CD4-positive, alpha-beta memory T cell (primary cell): Measurements from ENCODE around the gene GTPBP3. TPM values are rescaled to one million over a fixed set of nuclear protein-coding genes. Genes with fewer than 3 reads are reported as not detected.

Experiments
- CTCF ChIA-PET: fragments of 350-600 bp; sonication (Branson Sonifier 250); formaldehyde crosslinking; loops from one replicate; lab custom pipeline; 2021; ENCODE audit warnings: inconsistent platforms; ENCODE audit not compliant: partially characterized antibody; lab: Charles Lee
- POLR2A ChIA-PET: fragments of 350-600 bp; sonication (Branson Sonifier 250); formaldehyde crosslinking; loops from one replicate; lab custom pipeline; 2021; ENCODE audit not compliant: partially characterized antibody; lab: Charles Lee
- DNase-seq, 5 donors: peaks; one replicate each; pipeline versions ENCODE4 v3.0.0 to v3.0.0-alpha.2; 2020 to 2022; ENCODE audit warnings: mixed read lengths in 1 of 5
- H3K27ac ChIP-seq: one replicate; pipeline ENCODE4 v1.7.0; 2013; ENCODE audit warnings: low read depth, low read length
- H3K27me3 ChIP-seq: 2 replicates; pipeline ENCODE4 v1.7.0; 2013; ENCODE audit warnings: mild to moderate bottlenecking, low read length, moderate library complexity; ENCODE audit not compliant: insufficient read depth
- H3K36me3 ChIP-seq: 2 replicates; pipeline ENCODE4 v1.7.0; 2013; ENCODE audit warnings: mild to moderate bottlenecking, low read length, moderate library complexity; ENCODE audit not compliant: insufficient read depth
- H3K4me1 ChIP-seq: 2 replicates; pipeline ENCODE4 v1.7.0; 2013; ENCODE audit warnings: mild to moderate bottlenecking, low read length, moderate library complexity; ENCODE audit not compliant: insufficient read depth
- H3K4me3 ChIP-seq, 2 donors: one replicate each; pipeline ENCODE4 v1.7.0; 2013; ENCODE audit warnings: low read length in 2 of 2, mild to moderate bottlenecking in 1 of 2
- H3K9me3 ChIP-seq, 2 donors: one replicate each; pipeline ENCODE4 v1.7.0; 2013; ENCODE audit warnings: low read length in 2 of 2, control low read depth in 1 of 2; ENCODE audit not compliant: control insufficient read depth in 1 of 2
- H3K27ac Mint-ChIP-seq, 7 donors: one replicate each; pipeline ENCODE4 v1.8.0; 2020 to 2021; ENCODE audit warnings: mixed read lengths in 7 of 7, mild to moderate bottlenecking in 6 of 7, inconsistent platforms in 3 of 7, moderate library complexity in 3 of 7
- H3K27me3 Mint-ChIP-seq, 2 donors: one replicate each; pipeline ENCODE4 v1.8.0; 2020 to 2021; ENCODE audit warnings: mixed read lengths in 2 of 2
- H3K36me3 Mint-ChIP-seq, 2 donors: one replicate each; pipeline ENCODE4 v1.8.0; 2020 to 2021; ENCODE audit warnings: mixed read lengths in 2 of 2, inconsistent platforms in 1 of 2, mild to moderate bottlenecking in 1 of 2
- H3K4me1 Mint-ChIP-seq, 4 donors: one replicate each; pipeline ENCODE4 v1.8.0; 2020 to 2021; ENCODE audit warnings: mixed read lengths in 4 of 4, mild to moderate bottlenecking in 1 of 4
- H3K4me3 Mint-ChIP-seq, 8 donors: one replicate each; pipeline ENCODE4 v1.8.0; 2020 to 2021; ENCODE audit warnings: mixed read lengths in 8 of 8, mild to moderate bottlenecking in 7 of 8, moderate library complexity in 6 of 8, inconsistent platforms in 3 of 8
- H3K9me3 Mint-ChIP-seq, 8 donors: one replicate each; pipeline ENCODE4 v1.8.0; 2020 to 2021; ENCODE audit warnings: mixed read lengths in 8 of 8, mild to moderate bottlenecking in 5 of 8, inconsistent platforms in 3 of 8, moderate library complexity in 1 of 8
- intact Hi-C: fragments of 100-400 bp; cut with micrococcal nuclease; formaldehyde crosslinking; loops from one replicate; pipeline ENCODE4 v1.15.1; 2023
- polyA plus RNA-seq, 2 donors: library from polyadenylated mRNA; unstranded; fragments of 300-500 nt; fragmentation: Illumina TruSeq; gene quantifications; one replicate each; pipeline ENCODE4 v1.2.3, GENCODE V29; 2021
- total RNA-seq, 2 experiments: library from RNA; stranded (reverse); gene quantifications; one replicate each; pipeline ENCODE4 v1.2.3, GENCODE V29; 2021

The GTPBP3 gene
- total and polyA plus RNA-seq, 4 experiments from 2014 or later = 6.4 to 58.4 (median 33.2) TPM

DNA sequence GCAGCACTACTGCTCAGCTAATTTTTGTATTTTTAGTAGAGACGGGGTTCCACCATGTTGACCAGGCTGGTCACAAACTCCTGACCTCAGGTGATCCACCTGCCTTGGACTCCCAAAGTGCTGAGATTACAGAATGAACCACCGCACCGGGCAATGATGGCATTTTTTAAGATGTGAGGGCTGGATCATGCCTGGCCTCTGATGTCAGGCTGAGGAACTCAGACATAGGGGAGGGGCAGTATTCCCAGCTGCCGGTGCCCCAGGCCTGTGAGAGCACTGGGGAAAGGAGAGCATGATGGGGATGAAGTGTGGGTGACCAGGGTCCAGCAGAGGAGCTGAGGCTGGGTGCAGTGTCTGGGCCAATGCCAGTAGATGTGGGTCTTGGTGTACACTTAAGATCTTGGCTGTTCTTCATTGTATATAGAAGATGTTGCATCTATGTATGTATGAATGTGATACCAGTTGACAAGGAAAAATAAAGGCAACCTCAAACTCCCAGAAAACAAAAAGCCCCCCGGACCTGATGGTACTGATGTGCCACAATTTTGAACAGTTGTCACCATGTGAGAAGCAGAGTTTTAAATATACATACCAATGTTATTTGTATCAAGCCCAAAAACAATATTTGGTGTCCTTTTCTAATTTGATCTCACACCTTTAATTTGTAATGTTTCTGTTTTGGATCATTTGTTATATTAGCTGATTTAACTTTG lies 43.2 kb downstream of the GTPBP3 start:
- POLR2A ChIA-PET = no interaction called here
- H3K9me3 Mint-ChIP-seq = peaks cover 0 to 3% (median 0%) of the 10 kb centered on the region in 8 donors

DNA sequence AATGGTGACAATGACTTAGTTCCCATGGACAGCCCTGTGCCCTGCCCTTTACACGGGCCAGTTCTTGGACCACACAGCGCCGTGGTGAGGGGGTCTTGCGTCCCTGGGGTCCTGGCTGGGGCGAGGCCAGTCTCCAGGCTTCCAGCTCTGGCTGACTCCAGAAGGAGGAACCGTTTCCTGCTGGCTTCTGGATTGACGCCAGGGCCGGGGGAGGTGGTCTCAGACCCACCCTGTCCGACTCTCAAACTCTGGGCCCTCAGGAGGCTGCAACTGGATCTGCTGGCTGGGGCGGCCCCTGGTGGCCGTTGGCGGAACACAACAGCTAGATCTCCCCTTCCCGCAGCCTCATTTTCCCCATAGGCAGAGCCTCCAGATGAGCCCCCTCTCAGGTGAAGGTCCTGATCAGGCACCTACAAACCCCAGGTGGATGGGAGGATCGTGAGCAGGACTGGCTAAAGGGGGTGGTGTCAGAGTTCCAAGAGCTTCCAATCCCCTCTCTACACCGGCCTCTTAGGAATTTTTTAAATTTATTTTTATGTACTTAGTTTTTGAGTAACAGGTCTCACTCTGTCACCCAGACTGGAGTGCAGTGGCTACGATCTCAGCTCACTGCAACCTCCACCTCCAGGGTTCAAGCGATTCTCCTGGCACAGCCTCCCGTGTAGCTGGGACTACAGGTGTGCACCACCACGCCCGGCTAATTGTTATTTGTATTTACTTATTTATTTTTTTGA lies 48.7 kb downstream of the GTPBP3 start:
- Histone ChIP-seq H3K9me3 (no peaks in the 10 kb centered on the region), H3K36me3 (no peaks in the 10 kb centered on the region), H3K4me1 (peaks cover 12% of the 10 kb centered on the region), H3K27ac (no peak overlapping the region), H3K27me3 (no peaks in the 10 kb centered on the region), H3K4me3 (no peak overlapping the region)
- peak; percentile 51 to 56 (median 53) for DNase-seq
- CTCF ChIA-PET = interaction anchor here (0.7 to 8.0 kb wide), 24 partner anchors 9 to 318 kb away, joined by 3 to 65 read pairs (median 5); partner anchors contain the start of genes BABAM1, BST2, MRPL34 and USHBP1
- Mint-ChIP-seq H3K4me1 (peaks cover 6 to 18% (median 7%) of the 10 kb centered on the region in 4 donors), H3K27ac (peak overlapping the region in 2 of 7 donors; percentile 23 to 42), H3K27me3 (no peaks in the 10 kb centered on the region), H3K36me3 (no peaks in the 10 kb centered on the region), H3K9me3 (peaks cover 0 to 1% (median 0%) of the 10 kb centered on the region in 8 donors), H3K4me3 (no peak overlapping the region)
- POLR2A ChIA-PET = interaction anchor here (0.6 to 1.5 kb wide), 3 partner anchors 51 to 94 kb away, joined by 3 to 7 read pairs (median 3); partner anchors contain the start of genes ANO8 and MRPL34
- intact Hi-C loops = loop anchor here (1.0 kb wide), 2 partner anchors 40 to 94 kb away; no protein-coding TSS in a partner anchor

More for the DNA sequence above, 43.2 kb downstream of the GTPBP3 start:
- no peaks in the 10 kb centered on the region for H3K36me3 Mint-ChIP-seq
- CTCF ChIA-PET = interaction anchor here (1.2 to 1.7 kb wide), 5 partner anchors 9 to 120 kb away, joined by 3 to 5 read pairs (median 3); no protein-coding TSS in a partner anchor
- H3K4me1 ChIP-seq = peaks cover 6% of the 10 kb centered on the region
- H3K27ac Mint-ChIP-seq = peak overlapping the region in 1 of 7 donors; percentile 57
- H3K9me3 ChIP-seq = no peaks in the 10 kb centered on the region
- no peaks in the 10 kb centered on the region for H3K36me3 ChIP-seq
- no peak for DNase-seq
- H3K4me3 ChIP-seq = no peak overlapping the region
- H3K27me3 Mint-ChIP-seq = peaks cover 2 to 4% of the 10 kb centered on the region in 2 donors
- peak overlapping the region in 3 of 8 donors; percentile 10 to 46 (median 14) for H3K4me3 Mint-ChIP-seq
- no peaks in the 10 kb centered on the region for H3K27me3 ChIP-seq
- intact Hi-C loops = no loop called here
- H3K4me1 Mint-ChIP-seq = peaks cover 3 to 12% (median 5%) of the 10 kb centered on the region in 4 donors
- H3K27ac ChIP-seq = no peak overlapping the region

DNA sequence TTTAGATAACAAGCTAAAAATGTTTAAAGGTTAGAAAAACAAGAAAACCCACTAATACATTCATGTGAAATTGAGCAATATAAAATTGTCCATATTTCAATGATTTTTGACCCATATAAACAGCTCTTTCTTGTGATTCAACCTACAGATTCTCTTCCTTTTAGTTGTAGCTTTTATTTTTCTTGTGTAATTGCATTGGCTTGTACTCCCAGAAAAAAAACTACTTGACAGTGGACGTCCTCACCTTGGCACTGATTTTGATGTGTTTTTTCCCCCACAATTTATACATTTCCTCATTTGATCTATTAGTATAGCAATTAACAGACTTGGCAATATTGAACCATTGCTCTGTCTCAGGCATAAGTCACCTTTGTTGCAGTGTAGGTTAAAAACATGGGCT lies 51.9 kb downstream of the GTPBP3 start:
- Mint-ChIP-seq H3K4me1 (peaks cover 8 to 15% (median 12%) of the 10 kb centered on the region in 4 donors), H3K9me3 (peaks cover 0 to 2% (median 0%) of the 10 kb centered on the region in 8 donors), H3K36me3 (no peaks in the 10 kb centered on the region), H3K27me3 (no peaks in the 10 kb centered on the region), H3K4me3 (peak overlapping the region in 3 of 8 donors; percentile 2 to 65 (median 44)), H3K27ac (peak overlapping the region in 1 of 7 donors; percentile 4)
- Histone ChIP-seq H3K4me3 (no peak overlapping the region), H3K27me3 (no peaks in the 10 kb centered on the region), H3K4me1 (peaks cover 19% of the 10 kb centered on the region), H3K9me3 (no peaks in the 10 kb centered on the region), H3K36me3 (no peaks in the 10 kb centered on the region), H3K27ac (no peak overlapping the region)
- intact Hi-C loops = no loop called here
- POLR2A ChIA-PET = interaction anchor here (0.6 to 2.0 kb wide), 6 partner anchors 17 to 125 kb away, joined by 3 to 6 read pairs (median 4); partner anchors contain the start of genes ANO8, MVB12A and USHBP1
- DNase-seq = no peak
- CTCF ChIA-PET = interaction anchor here (1.0 to 8.0 kb wide), 25 partner anchors 8 to 218 kb away, joined by 3 to 65 read pairs (median 6); partner anchors contain the start of genes BABAM1, DDA1, MRPL34 and MVB12A

DNA sequence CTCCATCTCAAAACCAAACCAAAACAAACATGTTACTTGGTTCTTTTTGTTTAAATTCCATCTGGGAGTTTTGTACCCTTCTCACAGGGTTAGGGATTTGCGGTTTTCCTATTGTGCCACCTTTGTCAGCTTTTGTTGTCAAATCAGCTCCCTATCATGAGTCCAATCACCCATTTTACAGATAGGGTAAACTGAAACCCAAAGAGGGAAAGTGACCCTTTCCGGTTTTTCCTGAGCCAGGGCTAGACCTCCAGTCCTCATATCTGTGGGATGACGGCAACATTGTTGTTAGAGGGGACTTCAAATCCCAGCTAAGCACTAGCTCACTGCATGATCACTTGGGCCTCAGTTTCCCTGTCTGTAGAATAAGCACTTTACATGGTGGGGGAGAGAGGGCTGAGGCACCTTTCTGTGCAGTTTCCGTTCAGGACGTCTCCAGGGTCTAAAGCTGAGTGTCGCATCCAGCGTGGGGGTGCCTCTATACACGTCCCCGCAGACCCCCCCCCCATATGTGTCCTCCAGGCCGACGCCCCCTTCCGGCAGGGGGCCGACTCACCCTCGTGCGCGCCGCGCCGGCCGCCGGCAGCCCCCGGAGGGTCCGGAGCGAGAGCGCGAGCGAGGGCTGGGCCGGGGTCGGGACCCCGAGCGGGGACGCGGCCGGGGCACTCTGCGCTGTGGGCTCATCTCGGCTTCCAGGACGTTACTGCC lies 52.8 kb downstream of the GTPBP3 start:
- Histone ChIP-seq H3K27ac (peak overlapping the region; percentile 34), H3K4me1 (peaks cover 24% of the 10 kb centered on the region), H3K27me3 (no peaks in the 10 kb centered on the region), H3K4me3 (peak overlapping the region in 1 of 2 donors; percentile 29), H3K36me3 (no peaks in the 10 kb centered on the region), H3K9me3 (no peaks in the 10 kb centered on the region)
- Mint-ChIP-seq H3K27ac (peak overlapping the region in 1 of 7 donors; percentile 15), H3K4me1 (peaks cover 11 to 20% (median 16%) of the 10 kb centered on the region in 4 donors), H3K36me3 (no peaks in the 10 kb centered on the region), H3K4me3 (peak overlapping the region; percentile 35 to 94 (median 91)), H3K27me3 (no peaks in the 10 kb centered on the region), H3K9me3 (peaks cover 0 to 2% (median 0%) of the 10 kb centered on the region in 8 donors)
- no peak for DNase-seq
- intact Hi-C loops = loop anchor here (5.0 kb wide), 1 partner anchor 323 kb away; no protein-coding TSS in a partner anchor
- ChIA-PET POLR2A (interaction anchor here (0.9 to 2.0 kb wide), 6 partner anchors 16 to 76 kb away, joined by 3 to 6 read pairs (median 4); partner anchors contain the start of genes ANO8 and MVB12A), CTCF (interaction anchor here (0.7 to 8.0 kb wide), 24 partner anchors 9 to 217 kb away, joined by 3 to 65 read pairs (median 6); partner anchors contain the start of genes BST2, DDA1, MRPL34 and MVB12A)

DNA sequence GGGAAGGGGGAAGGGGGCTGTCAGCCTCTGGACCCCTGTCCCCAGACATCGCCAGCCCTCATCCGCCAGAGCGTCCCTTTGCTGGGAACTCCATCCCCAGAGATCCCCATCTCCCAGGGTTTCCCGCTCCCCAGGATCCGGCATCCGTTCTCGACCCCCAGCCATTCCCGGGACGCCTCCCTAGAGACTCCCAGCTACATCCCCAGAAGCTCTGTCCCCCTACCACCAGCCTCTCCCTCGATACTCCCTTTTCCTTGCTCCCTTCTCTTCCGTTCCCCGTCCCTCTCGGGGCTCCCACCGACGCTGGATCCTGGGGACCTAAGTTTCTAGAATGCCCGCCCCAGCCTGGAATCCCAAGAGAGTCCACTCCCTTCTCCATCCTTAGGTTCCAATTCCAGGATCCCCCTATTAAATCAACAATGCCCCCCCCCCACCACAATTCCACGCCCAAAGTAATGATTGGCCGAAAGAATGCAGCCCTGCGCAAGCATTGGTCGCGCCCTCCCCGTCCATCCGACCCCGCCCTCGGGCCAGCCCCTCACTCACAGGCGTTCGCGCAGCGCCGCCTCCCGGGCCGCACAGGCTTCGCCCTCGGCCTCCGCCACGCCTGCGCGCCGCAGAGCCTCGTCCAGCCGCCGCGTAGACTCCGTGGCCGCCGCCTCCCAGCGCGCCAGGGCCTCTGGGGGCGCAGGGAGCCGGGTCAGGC lies 53.5 kb downstream of the GTPBP3 start:
- Histone ChIP-seq H3K4me1 (peaks cover 27% of the 10 kb centered on the region), H3K27me3 (no peaks in the 10 kb centered on the region), H3K27ac (peak overlapping the region; percentile 34), H3K4me3 (peak overlapping the region; percentile 29 to 63), H3K9me3 (no peaks in the 10 kb centered on the region), H3K36me3 (no peaks in the 10 kb centered on the region)
- ChIA-PET POLR2A (interaction anchor here (0.9 to 1.8 kb wide), 6 partner anchors 15 to 315 kb away, joined by 3 to 5 read pairs (median 4); partner anchors contain the start of genes BST2, HAUS8, MVB12A and MYO9B), CTCF (interaction anchor here (0.7 to 8.0 kb wide), 19 partner anchors 9 to 130 kb away, joined by 3 to 65 read pairs (median 5); partner anchors contain the start of genes BST2, MRPL34, MVB12A and TMEM221)
- peaks cover 0 to 2% (median 0%) of the 10 kb centered on the region in 8 donors for H3K9me3 Mint-ChIP-seq
- H3K4me1 Mint-ChIP-seq = peaks cover 14 to 24% (median 19%) of the 10 kb centered on the region in 4 donors
- DNase-seq = peak; percentile 83 to 86 (median 83)
- no peaks in the 10 kb centered on the region for H3K27me3 Mint-ChIP-seq
- peak overlapping the region; percentile 30 to 94 (median 64) for H3K27ac Mint-ChIP-seq
- intact Hi-C loops = loop anchor here (1.0 to 5.0 kb wide), 4 partner anchors 57 to 324 kb away; partner anchors contain the start of gene ANO8
- no peaks in the 10 kb centered on the region for H3K36me3 Mint-ChIP-seq
- H3K4me3 Mint-ChIP-seq = peak overlapping the region; percentile 88 to 94 (median 91)
